Epithelial cell of proximal tubule (primary cell): ENCODE results near the gene ELMOD1. TPM values are rescaled to one million over a fixed set of nuclear protein-coding genes. Genes with fewer than 3 reads are reported as not detected.

Source experiments
- DNase-seq: peaks from one replicate; pipeline ENCODE4 v3.0.0-alpha.2; 2011; ENCODE audit warnings: low read depth
- H3K4me3 ChIP-seq: 2 replicates; pipeline ENCODE4 v1.5.1; 2011; ENCODE audit warnings: low read depth, mild to moderate bottlenecking, low read length
- total RNA-seq: library from RNA; depleted of rRNA; stranded (reverse); fragments of >200 nt; gene quantifications from 2 replicates; pipeline ENCODE4 v1.2.3, GENCODE V29; 2015
- TF ChIP-seq, protein P1 (sequence below): conservative IDR thresholded peaks from 2 replicates; pipeline ENCODE4 v1.5.1; 2012; ENCODE audit warnings: low read depth, mild to moderate bottlenecking, low read length

The ELMOD1 gene
- total RNA-seq, 1 donor from 2014 or later = not detected

DNA sequence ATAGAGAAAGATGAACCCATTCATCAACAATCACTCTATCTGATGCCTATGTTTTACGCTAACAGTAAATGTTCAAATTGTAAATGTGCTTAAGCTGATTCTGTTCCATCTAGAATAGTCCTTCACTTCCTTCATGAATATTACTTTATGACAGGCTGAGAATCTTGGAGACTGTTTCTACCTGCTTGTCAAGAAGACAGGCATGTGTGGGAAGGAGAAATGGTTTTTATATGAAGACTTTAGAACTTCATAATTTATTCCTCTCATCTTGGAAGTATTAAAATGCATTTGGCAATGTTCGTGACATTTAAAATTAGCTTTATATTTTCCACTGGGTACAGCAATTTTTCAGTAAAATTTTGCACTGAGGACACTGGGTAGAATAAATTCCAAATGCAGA lies 41.0 kb downstream of the ELMOD1 start:
- TF ChIP-seq, protein P1, sequence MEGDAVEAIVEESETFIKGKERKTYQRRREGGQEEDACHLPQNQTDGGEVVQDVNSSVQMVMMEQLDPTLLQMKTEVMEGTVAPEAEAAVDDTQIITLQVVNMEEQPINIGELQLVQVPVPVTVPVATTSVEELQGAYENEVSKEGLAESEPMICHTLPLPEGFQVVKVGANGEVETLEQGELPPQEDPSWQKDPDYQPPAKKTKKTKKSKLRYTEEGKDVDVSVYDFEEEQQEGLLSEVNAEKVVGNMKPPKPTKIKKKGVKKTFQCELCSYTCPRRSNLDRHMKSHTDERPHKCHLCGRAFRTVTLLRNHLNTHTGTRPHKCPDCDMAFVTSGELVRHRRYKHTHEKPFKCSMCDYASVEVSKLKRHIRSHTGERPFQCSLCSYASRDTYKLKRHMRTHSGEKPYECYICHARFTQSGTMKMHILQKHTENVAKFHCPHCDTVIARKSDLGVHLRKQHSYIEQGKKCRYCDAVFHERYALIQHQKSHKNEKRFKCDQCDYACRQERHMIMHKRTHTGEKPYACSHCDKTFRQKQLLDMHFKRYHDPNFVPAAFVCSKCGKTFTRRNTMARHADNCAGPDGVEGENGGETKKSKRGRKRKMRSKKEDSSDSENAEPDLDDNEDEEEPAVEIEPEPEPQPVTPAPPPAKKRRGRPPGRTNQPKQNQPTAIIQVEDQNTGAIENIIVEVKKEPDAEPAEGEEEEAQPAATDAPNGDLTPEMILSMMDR = no peak
- DNase-seq = no peak
- H3K4me3 ChIP-seq = no peak overlapping the region

DNA sequence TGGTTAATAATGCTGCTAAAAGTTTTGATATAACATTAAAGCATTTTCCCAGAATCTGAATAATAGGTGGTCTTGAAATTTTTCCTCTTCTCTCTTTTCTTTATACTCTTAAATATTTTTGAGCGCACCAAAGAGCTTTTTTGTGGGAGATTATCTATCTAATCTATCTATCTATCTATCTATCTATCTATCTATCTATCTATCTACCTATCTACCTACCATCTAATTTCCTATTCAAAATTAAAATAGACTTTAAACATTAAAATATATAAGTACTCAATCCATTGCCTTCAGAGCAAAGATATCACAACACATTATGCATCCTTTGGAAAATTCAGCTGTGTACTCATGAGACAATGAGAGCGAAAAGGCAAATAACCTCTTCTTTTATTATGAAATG lies 55.8 kb downstream of the ELMOD1 start:
- DNase-seq = no peak
- H3K4me3 ChIP-seq = no peak overlapping the region
- TF ChIP-seq, protein P1 = no peak

DNA sequence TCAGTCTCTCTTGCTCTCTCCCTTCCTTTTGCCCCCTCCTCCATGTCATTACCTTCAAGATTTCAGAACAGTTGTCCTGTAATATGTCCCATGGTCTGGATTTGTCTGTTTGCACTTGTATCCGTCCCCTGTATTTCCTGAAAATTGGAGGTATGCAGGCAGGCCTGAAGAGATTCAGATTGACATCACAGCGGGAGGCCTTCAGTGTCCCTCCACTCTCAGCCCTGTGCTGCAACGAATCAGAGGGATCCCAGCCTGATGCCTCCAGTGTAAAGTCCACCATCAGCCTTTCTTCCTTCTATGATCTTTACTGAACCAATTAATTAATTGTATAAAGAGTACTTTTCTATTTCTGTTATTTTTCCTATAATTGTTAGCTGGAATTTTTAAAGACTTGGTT lies 57.3 kb downstream of the ELMOD1 start:
- no peak for DNase-seq
- TF ChIP-seq, protein P1 = no peak
- no peak overlapping the region for H3K4me3 ChIP-seq

DNA sequence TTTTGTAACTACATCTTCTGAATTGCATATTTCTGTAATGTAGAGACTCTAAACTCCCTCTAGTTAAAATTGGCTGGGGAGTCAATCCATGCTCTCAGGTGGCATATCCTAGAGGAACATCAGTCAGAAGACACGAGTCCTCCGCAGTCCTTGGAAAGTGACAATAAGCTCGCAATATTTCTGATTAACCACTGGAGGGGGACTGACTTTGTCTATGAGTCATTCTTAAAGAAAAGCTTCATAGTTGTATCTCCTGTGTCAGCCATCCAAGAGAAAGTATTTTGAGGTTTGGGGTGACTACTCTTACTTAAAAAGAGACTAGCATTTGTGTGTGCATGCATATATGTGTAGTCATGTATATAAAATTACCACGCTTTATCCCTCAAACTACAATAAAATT lies 60.7 kb downstream of the ELMOD1 start:
- TF ChIP-seq, protein P1 = peak; percentile 18
- DNase-seq = no peak
- no peak overlapping the region for H3K4me3 ChIP-seq

DNA sequence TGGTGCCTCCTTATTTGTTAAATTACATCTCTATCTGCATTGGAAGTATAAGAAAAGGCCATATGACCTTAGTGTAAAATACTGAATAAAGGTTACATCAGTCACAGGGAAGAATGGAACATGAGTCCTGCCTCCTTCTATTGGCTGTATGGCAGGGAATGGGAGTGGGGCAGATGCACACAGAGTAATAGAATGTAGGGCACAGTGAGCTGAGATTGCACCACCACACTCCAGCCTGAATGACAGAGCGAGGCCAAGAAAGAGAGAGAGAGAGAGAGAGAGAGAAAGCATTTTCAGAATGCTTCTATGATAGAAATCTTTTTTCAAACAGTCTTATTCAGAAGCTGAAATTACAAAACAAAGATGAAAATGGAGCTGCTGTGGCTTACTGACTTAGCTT lies 62.1 kb downstream of the ELMOD1 start:
- DNase-seq = no peak
- TF ChIP-seq, protein P1 = no peak

DNA sequence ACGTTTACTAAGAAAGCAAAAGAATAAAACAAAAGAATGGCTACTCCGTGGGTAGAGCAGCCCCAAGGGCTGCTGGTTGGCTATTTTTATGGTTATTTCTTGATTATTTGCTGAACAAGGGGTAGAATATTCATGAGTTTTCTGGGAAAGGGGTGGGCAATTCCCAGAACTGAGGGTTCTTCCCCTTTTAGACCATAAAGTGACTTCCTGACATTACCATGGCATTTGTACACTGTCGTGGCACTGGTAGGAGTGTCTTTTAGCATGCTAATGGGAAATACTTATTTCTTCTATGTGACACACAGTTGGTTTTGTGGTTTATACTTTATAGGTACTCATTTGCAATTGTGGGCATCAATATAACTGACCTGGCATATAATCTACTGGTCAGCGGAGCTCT lies 64.7 kb downstream of the ELMOD1 start:
- H3K4me3 ChIP-seq = no peak overlapping the region
- no peak for DNase-seq
- TF ChIP-seq, protein P1 = no peak

More for the DNA sequence above, 62.1 kb downstream of the ELMOD1 start:
- H3K4me3 ChIP-seq = no peak overlapping the region

DNA sequence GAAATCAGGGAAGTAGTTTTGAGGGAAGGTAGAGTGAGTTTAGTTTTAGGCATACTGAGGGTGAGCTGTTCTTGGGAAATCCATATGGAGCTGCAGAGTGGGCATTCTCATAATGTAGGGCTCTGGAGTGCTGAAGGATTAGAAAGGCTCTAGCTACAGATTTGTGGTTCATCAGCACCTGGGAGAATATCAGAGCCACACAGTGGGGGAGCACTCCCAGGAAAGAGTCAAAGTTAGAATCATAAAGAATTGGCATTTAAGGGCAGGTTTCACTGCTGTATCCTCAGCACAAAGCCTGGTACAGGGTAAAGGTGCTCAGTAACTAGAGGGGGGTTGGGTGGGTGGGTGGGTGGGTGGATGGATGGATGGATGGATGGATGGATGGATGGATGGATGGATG lies 68.4 kb downstream of the ELMOD1 start:
- TF ChIP-seq, protein P1 = no peak
- no peak overlapping the region for H3K4me3 ChIP-seq
- no peak for DNase-seq
